K562 treated with DMSO at 1 percent for 12 hours (cell line): ENCODE measurements around the gene KCNK13. TPM values are rescaled to one million over a fixed set of nuclear protein-coding genes. Genes with fewer than 3 reads are reported as not detected.

ENCODE experiments used
- total RNA-seq: library from RNA; unstranded; fragments of 300-600 nt; gene quantifications from 2 replicates; pipeline ENCODE4 v1.2.3, GENCODE V29; 2022; ENCODE audit not compliant: insufficient read depth

Gene KCNK13
- total RNA-seq: not detected in 2 replicates

DNA sequence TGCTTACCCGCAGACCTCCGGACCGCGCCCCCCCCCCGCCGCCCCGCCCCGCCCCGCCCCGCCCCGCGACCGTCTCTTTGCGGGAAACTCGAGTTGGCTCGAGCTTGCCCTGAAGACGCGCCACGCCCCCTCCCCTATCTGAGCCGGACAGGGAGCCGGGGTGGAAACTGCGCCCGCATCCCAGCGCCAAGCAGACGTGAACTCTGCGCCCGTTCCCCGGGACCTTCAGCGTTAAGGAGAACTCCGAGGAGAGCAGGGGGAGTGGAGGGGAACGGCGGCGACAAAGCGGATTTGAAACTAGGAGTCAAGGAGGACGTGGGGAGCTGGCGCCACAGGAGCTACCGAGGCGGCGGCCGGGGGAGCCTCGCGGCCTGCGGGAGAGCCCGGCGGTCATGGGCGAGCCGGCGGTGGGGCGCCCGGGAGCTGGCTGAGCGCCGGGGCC lies at the start of gene KCNK13:
Gene KCNK13 (plus strand): TSS at position 310 of the 442 bp plus-strand sequence. CDS start 212 bp downstream, outside the sequence.

Other genes starting within 250 kb of the KCNK13 start
- 8.7 and 10.6 TPM in 2 replicates for gene EFCAB11, start 107.3 kb upstream of the KCNK13 start, total RNA-seq
- gene TDP1, start 106.1 kb upstream of the KCNK13 start, total RNA-seq: 6.5 and 17.5 TPM in 2 replicates
- 119 and 143 TPM in 2 replicates for gene PSMC1, start 194.6 kb downstream of the KCNK13 start, total RNA-seq